ENCODE data around the gene RIN1. TPM values are rescaled to one million over a fixed set of nuclear protein-coding genes. Genes with fewer than 3 reads are reported as not detected.

RIN1 gene
- total and polyA plus RNA-seq, 2 of the 13 experiments (the other 11 are each of a cell fraction or from before 2014, with no cell fraction given), result 2.4 to 4.1 TPM

GRCh38 chr11:66327171-66328030, 8.8 kb downstream of the RIN1 start (continued):
- TF ChIP-seq, protein P1, sequence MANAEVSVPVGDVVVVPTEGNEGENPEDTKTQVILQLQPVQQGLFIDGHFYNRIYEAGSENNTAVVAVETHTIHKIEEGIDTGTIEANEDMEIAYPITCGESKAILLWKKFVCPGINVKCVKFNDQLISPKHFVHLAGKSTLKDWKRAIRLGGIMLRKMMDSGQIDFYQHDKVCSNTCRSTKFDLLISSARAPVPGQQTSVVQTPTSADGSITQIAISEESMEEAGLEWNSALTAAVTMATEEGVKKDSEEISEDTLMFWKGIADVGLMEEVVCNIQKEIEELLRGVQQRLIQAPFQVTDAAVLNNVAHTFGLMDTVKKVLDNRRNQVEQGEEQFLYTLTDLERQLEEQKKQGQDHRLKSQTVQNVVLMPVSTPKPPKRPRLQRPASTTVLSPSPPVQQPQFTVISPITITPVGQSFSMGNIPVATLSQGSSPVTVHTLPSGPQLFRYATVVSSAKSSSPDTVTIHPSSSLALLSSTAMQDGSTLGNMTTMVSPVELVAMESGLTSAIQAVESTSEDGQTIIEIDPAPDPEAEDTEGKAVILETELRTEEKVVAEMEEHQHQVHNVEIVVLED (CRISPR knock-in tag; IDR thresholded peaks at IDR 0.05; ENCODE audit: borderline replicate concordance), result no peak
- TF ChIP-seq ZBTB7A (CRISPR knock-in tag; IDR thresholded peaks at IDR 0.05) (peak; percentile 37; the same call in 1 of the 2 replicates), ARNTL (CRISPR knock-in tag; IDR thresholded peaks at IDR 0.05) (no peak), ZNF501 (CRISPR knock-in tag; IDR thresholded peaks at IDR 0.05) (0 out of 2 replicates have a peak, but pooled peaks have one; percentile 28), FOSL2 (CRISPR knock-in tag; IDR thresholded peaks at IDR 0.05) (peak; percentile 27; the same call in 1 of the 2 replicates), U2AF2 (IDR thresholded peaks at IDR 0.05; ENCODE audit: low read depth, low read length) (no peak), NONO (IDR thresholded peaks at IDR 0.05) (no peak), NONO (CRISPR knock-in tag; conservative IDR thresholded peaks at IDR 0.05) (no peak), SMARCE1 (IDR thresholded peaks at IDR 0.05; ENCODE audit: borderline replicate concordance) (no peak), ZNF280B (CRISPR knock-in tag; IDR thresholded peaks at IDR 0.05; ENCODE audit: borderline replicate concordance) (no peak)
- TF ChIP-seq, protein P2, sequence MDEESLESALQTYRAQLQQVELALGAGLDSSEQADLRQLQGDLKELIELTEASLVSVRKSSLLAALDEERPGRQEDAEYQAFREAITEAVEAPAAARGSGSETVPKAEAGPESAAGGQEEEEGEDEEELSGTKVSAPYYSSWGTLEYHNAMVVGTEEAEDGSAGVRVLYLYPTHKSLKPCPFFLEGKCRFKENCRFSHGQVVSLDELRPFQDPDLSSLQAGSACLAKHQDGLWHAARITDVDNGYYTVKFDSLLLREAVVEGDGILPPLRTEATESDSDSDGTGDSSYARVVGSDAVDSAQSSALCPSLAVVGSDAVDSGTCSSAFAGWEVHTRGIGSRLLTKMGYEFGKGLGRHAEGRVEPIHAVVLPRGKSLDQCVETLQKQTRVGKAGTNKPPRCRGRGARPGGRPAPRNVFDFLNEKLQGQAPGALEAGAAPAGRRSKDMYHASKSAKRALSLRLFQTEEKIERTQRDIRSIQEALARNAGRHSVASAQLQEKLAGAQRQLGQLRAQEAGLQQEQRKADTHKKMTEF (CRISPR knock-in tag; IDR thresholded peaks at IDR 0.05), result no peak
- TF ChIP-seq, protein P3, sequence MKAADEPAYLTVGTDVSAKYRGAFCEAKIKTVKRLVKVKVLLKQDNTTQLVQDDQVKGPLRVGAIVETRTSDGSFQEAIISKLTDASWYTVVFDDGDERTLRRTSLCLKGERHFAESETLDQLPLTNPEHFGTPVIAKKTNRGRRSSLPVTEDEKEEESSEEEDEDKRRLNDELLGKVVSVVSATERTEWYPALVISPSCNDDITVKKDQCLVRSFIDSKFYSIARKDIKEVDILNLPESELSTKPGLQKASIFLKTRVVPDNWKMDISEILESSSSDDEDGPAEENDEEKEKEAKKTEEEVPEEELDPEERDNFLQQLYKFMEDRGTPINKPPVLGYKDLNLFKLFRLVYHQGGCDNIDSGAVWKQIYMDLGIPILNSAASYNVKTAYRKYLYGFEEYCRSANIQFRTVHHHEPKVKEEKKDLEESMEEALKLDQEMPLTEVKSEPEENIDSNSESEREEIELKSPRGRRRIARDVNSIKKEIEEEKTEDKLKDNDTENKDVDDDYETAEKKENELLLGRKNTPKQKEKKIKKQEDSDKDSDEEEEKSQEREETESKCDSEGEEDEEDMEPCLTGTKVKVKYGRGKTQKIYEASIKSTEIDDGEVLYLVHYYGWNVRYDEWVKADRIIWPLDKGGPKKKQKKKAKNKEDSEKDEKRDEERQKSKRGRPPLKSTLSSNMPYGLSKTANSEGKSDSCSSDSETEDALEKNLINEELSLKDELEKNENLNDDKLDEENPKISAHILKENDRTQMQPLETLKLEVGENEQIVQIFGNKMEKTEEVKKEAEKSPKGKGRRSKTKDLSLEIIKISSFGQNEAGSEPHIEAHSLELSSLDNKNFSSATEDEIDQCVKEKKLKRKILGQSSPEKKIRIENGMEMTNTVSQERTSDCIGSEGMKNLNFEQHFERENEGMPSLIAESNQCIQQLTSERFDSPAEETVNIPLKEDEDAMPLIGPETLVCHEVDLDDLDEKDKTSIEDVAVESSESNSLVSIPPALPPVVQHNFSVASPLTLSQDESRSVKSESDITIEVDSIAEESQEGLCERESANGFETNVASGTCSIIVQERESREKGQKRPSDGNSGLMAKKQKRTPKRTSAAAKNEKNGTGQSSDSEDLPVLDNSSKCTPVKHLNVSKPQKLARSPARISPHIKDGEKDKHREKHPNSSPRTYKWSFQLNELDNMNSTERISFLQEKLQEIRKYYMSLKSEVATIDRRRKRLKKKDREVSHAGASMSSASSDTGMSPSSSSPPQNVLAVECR (CRISPR knock-in tag; IDR thresholded peaks at IDR 0.05; ENCODE audit: borderline replicate concordance), result no peak
- TF ChIP-seq, protein P4, sequence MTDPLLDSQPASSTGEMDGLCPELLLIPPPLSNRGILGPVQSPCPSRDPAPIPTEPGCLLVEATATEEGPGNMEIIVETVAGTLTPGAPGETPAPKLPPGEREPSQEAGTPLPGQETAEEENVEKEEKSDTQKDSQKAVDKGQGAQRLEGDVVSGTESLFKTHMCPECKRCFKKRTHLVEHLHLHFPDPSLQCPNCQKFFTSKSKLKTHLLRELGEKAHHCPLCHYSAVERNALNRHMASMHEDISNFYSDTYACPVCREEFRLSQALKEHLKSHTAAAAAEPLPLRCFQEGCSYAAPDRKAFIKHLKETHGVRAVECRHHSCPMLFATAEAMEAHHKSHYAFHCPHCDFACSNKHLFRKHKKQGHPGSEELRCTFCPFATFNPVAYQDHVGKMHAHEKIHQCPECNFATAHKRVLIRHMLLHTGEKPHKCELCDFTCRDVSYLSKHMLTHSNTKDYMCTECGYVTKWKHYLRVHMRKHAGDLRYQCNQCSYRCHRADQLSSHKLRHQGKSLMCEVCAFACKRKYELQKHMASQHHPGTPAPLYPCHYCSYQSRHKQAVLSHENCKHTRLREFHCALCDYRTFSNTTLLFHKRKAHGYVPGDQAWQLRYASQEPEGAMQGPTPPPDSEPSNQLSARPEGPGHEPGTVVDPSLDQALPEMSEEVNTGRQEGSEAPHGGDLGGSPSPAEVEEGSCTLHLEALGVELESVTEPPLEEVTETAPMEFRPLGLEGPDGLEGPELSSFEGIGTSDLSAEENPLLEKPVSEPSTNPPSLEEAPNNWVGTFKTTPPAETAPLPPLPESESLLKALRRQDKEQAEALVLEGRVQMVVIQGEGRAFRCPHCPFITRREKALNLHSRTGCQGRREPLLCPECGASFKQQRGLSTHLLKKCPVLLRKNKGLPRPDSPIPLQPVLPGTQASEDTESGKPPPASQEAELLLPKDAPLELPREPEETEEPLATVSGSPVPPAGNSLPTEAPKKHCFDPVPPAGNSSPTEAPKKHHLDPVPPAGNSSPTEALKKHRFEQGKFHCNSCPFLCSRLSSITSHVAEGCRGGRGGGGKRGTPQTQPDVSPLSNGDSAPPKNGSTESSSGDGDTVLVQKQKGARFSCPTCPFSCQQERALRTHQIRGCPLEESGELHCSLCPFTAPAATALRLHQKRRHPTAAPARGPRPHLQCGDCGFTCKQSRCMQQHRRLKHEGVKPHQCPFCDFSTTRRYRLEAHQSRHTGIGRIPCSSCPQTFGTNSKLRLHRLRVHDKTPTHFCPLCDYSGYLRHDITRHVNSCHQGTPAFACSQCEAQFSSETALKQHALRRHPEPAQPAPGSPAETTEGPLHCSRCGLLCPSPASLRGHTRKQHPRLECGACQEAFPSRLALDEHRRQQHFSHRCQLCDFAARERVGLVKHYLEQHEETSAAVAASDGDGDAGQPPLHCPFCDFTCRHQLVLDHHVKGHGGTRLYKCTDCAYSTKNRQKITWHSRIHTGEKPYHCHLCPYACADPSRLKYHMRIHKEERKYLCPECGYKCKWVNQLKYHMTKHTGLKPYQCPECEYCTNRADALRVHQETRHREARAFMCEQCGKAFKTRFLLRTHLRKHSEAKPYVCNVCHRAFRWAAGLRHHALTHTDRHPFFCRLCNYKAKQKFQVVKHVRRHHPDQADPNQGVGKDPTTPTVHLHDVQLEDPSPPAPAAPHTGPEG (CRISPR knock-in tag; IDR thresholded peaks at IDR 0.05), result no peak

Data from HepG2 (cell line).